WERI-Rb-1 (cell line): ENCODE data around the gene TBC1D5.
"Not testable (repeated sequence)": the region's sequence is repeated elsewhere in the genome, so short reads cannot be mapped to it uniquely, and the experiment has no call there.

ENCODE experiments used
- DNase-seq: peaks from one replicate; pipeline ENCODE4 v3.0.0-alpha.2; 2020
- H3K27ac ChIP-seq: fragments of 250-450 bp; sonication (Bioruptor Pico); 2 replicates; pipeline ENCODE4 v1.5.1; 2020; ENCODE audit warnings: mild to moderate bottlenecking, moderate library complexity
- H3K27me3 ChIP-seq: fragments of 250-450 bp; sonication (Bioruptor Pico); 2 replicates; pipeline ENCODE4 v1.5.1; 2021; ENCODE audit warnings: mild to moderate bottlenecking, low read depth, moderate library complexity; ENCODE audit not compliant: insufficient read depth, severe bottlenecking
- H3K36me3 ChIP-seq: fragments of 250-450 bp; sonication (Bioruptor Pico); 2 replicates; pipeline ENCODE4 v1.5.1; 2020; ENCODE audit warnings: mild to moderate bottlenecking, moderate library complexity
- H3K4me3 ChIP-seq: 2 replicates; pipeline ENCODE4 v1.5.1; 2011; ENCODE audit warnings: low read depth, mild to moderate bottlenecking, control low read depth, low read length
- H3K9me3 ChIP-seq: fragments of 250-450 bp; sonication (Bioruptor Pico); 2 replicates; pipeline ENCODE4 v1.5.1; 2021; ENCODE audit warnings: mild to moderate bottlenecking, moderate library complexity; ENCODE audit not compliant: severe bottlenecking
- TF ChIP-seq, protein P1 (sequence below): IDR thresholded peaks from 2 replicates; pipeline ENCODE4 v1.5.1; 2011; ENCODE audit warnings: low read depth, mild to moderate bottlenecking, control low read depth, inconsistent platforms, low read length

Gene TBC1D5

GRCh38 chr3:17399586-17399985, 342.8 kb downstream of the TBC1D5 start:
- H3K27me3 ChIP-seq = no peaks in the 10 kb centered on the region
- no peak overlapping the region for H3K27ac ChIP-seq
- H3K36me3 ChIP-seq = no peaks in the 10 kb centered on the region
- no peak overlapping the region for H3K4me3 ChIP-seq
- TF ChIP-seq, protein P1, sequence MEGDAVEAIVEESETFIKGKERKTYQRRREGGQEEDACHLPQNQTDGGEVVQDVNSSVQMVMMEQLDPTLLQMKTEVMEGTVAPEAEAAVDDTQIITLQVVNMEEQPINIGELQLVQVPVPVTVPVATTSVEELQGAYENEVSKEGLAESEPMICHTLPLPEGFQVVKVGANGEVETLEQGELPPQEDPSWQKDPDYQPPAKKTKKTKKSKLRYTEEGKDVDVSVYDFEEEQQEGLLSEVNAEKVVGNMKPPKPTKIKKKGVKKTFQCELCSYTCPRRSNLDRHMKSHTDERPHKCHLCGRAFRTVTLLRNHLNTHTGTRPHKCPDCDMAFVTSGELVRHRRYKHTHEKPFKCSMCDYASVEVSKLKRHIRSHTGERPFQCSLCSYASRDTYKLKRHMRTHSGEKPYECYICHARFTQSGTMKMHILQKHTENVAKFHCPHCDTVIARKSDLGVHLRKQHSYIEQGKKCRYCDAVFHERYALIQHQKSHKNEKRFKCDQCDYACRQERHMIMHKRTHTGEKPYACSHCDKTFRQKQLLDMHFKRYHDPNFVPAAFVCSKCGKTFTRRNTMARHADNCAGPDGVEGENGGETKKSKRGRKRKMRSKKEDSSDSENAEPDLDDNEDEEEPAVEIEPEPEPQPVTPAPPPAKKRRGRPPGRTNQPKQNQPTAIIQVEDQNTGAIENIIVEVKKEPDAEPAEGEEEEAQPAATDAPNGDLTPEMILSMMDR = no peak
- H3K9me3 ChIP-seq = no peaks in the 10 kb centered on the region
- no peak for DNase-seq

- Histone ChIP-seq H3K4me3 (no peak overlapping the region), H3K36me3 (no peaks in the 10 kb centered on the region), H3K9me3 (no peaks in the 10 kb centered on the region), H3K27me3 (no peaks in the 10 kb centered on the region), H3K27ac (no peak overlapping the region)
- TF ChIP-seq, protein P1 = no peak
- no peak for DNase-seq
Measured at GRCh38 chr3:17398959-17399551, 343.4 kb downstream of the TBC1D5 start.

- Histone ChIP-seq H3K9me3 (no peaks in the 10 kb centered on the region), H3K4me3 (no peak overlapping the region), H3K27me3 (no peaks in the 10 kb centered on the region), H3K36me3 (no peaks in the 10 kb centered on the region), H3K27ac (no peak overlapping the region)
- TF ChIP-seq, protein P1 = no peak
- no peak for DNase-seq
Measured at GRCh38 chr3:17396036-17396435, 346.4 kb downstream of the TBC1D5 start.

- Histone ChIP-seq H3K27ac (no peak overlapping the region), H3K36me3 (no peaks in the 10 kb centered on the region), H3K4me3 (no peak overlapping the region), H3K9me3 (no peaks in the 10 kb centered on the region), H3K27me3 (no peaks in the 10 kb centered on the region)
- TF ChIP-seq, protein P1 = no peak
- no peak for DNase-seq
Measured at GRCh38 chr3:17394541-17395155, 347.8 kb downstream of the TBC1D5 start.

DNA sequence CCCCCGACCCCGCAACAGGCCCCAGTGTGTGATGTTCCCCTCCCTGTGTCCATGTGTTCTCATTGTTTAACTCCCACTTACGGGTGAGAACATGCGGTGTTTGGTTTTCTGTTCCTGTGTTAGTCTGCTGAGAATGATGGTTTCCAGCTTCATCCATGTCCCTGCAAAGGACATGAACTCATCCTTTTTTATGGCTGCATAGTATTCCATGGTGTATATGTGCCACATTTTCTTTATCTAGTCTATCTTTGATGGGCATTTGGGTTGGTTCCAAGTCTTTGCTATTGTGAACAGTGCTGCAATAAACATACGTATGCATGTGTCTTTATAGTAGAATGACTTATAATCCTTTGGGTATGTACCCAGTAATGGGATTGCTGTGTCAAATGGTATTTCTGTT, 349.9 kb downstream of the TBC1D5 start:
- H3K27me3 ChIP-seq, H3K36me3 ChIP-seq, H3K9me3 ChIP-seq, H3K4me3 ChIP-seq, H3K27ac ChIP-seq, DNase-seq: not testable (repeated sequence)

DNA sequence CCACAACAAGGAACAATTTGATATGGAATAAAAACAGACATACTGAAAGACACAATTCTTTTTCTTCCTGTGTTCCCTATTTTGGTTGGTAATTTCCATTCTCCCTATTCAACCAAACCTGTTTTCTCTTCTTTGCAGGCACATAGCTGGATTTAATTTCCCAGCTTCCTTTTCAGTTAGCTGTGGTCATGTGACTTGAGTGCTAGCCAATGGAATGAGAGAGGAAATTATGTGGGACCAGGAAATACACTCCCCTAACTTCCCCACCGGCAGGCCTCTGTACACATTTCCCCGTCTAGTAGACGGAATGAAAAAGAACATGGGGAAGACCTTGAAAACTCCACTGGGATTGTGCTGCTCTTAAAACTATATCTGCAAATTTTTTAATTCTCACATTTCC, 351.6 kb downstream of the TBC1D5 start:
- TF ChIP-seq, protein P1 = no peak
- H3K27ac ChIP-seq = no peak overlapping the region

More for the DNA sequence above, 351.6 kb downstream of the TBC1D5 start:
- Histone ChIP-seq H3K36me3 (no peaks in the 10 kb centered on the region), H3K27me3 (no peaks in the 10 kb centered on the region), H3K9me3 (no peaks in the 10 kb centered on the region), H3K4me3 (no peak overlapping the region)
- no peak for DNase-seq
